GM18873 (cell line): Measurements from ENCODE around the gene COPS3.
A peak's percentile ranks its signal among the peaks of the same experiment; 100 is the strongest.

Source experiments
- ATAC-seq: cut with Tn5 transposase; IDR thresholded peaks from one replicate; pipeline ENCODE4 v1.9.1; 2021; ENCODE audit warnings: mild to moderate bottlenecking, moderate library complexity, moderate number of reproducible peaks; ENCODE audit not compliant: unreplicated experiment, low FRiP score

COPS3 gene

GRCh38 chr17:17224137-17224536, 56.9 kb downstream of the COPS3 start:
- ATAC-seq = no peak

GRCh38 chr17:17223736-17224135, 57.3 kb downstream of the COPS3 start:
- ATAC-seq = no peak

- ATAC-seq = no peak
Measured at GRCh38 chr17:17221329-17221728, 59.7 kb downstream of the COPS3 start.

GRCh38 chr17:17220529-17220928, 60.5 kb downstream of the COPS3 start:
- no peak for ATAC-seq

- no peak for ATAC-seq
Measured at GRCh38 chr17:17217995-17218394, 63.1 kb downstream of the COPS3 start.

GRCh38 chr17:17216776-17217175, 64.3 kb downstream of the COPS3 start:
- no peak for ATAC-seq

GRCh38 chr17:17216236-17216635, 64.8 kb downstream of the COPS3 start:
- no peak for ATAC-seq

- ATAC-seq = no peak
Measured at GRCh38 chr17:17215575-17215974, 65.5 kb downstream of the COPS3 start.

- ATAC-seq = no peak
Measured at GRCh38 chr17:17214646-17215436, 66.2 kb downstream of the COPS3 start.

GRCh38 chr17:17213775-17214174, 67.3 kb downstream of the COPS3 start:
- ATAC-seq = no peak

GRCh38 chr17:17207998-17208397, 73.0 kb downstream of the COPS3 start:
- ATAC-seq = no peak

GRCh38 chr17:17206913-17207335, 74.1 kb downstream of the COPS3 start:
- no peak for ATAC-seq

- ATAC-seq = peak; percentile 47
Measured at GRCh38 chr17:17206124-17206912, 74.7 kb downstream of the COPS3 start, which contains the start of gene PLD6. PLD6 (minus strand) TSS chr17:17206333; CDS start chr17:17206286, 47 bp downstream.

GRCh38 chr17:17205368-17206123, 75.5 kb downstream of the COPS3 start:
- ATAC-seq = peak; percentile 29

- ATAC-seq = no peak
Measured at GRCh38 chr17:17204635-17205231, 76.3 kb downstream of the COPS3 start.

GRCh38 chr17:17204041-17204591, 76.9 kb downstream of the COPS3 start:
- no peak for ATAC-seq

- ATAC-seq = no peak
Measured at GRCh38 chr17:17203173-17203730, 77.8 kb downstream of the COPS3 start.

GRCh38 chr17:17201907-17202306, 79.1 kb downstream of the COPS3 start:
- ATAC-seq = no peak

GRCh38 chr17:17201271-17201670, 79.8 kb downstream of the COPS3 start:
- ATAC-seq = no peak

- no peak for ATAC-seq
Measured at GRCh38 chr17:17200831-17201230, 80.2 kb downstream of the COPS3 start.
